ENCODE data around the gene CLTCL1.

Gene CLTCL1

DNA sequence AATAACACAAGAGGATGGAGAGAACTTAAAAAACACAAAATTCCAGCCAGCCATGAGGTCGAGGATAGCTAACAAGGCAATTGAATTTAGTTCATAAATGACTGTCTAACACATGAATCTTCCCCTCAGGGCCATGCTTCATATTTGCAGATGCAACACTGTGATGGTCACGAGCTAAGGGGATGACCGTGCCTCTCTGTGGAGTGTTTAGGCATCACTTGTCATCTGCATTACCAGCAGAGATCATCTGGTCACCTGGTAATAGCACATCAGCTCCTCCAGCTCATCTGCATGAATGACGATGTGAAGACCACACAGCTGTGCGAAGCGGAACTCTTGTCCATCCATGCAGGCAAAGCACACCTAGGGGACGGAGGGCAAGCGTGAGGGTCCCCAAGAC is 92.0 kb downstream of the CLTCL1 start:
- DNase-seq, result no peak
- no peak overlapping the region for H3K27ac Mint-ChIP-seq
- peaks cover 0 to 8% of the 10 kb centered on the region in 2 donors for H3K9me3 Mint-ChIP-seq
- peaks cover 22 to 28% of the 10 kb centered on the region in 2 donors for H3K27me3 Mint-ChIP-seq
- no peak for ATAC-seq (replicated peaks)
- H3K4me1 Mint-ChIP-seq (ENCODE audit: low read depth in 2 of 2), result peaks cover 9 to 17% of the 10 kb centered on the region in 2 donors
- H3K36me3 Mint-ChIP-seq (ENCODE audit: insufficient read depth), result peaks cover 2% of the 10 kb centered on the region
- H3K4me3 Mint-ChIP-seq, result no peak overlapping the region

DNA sequence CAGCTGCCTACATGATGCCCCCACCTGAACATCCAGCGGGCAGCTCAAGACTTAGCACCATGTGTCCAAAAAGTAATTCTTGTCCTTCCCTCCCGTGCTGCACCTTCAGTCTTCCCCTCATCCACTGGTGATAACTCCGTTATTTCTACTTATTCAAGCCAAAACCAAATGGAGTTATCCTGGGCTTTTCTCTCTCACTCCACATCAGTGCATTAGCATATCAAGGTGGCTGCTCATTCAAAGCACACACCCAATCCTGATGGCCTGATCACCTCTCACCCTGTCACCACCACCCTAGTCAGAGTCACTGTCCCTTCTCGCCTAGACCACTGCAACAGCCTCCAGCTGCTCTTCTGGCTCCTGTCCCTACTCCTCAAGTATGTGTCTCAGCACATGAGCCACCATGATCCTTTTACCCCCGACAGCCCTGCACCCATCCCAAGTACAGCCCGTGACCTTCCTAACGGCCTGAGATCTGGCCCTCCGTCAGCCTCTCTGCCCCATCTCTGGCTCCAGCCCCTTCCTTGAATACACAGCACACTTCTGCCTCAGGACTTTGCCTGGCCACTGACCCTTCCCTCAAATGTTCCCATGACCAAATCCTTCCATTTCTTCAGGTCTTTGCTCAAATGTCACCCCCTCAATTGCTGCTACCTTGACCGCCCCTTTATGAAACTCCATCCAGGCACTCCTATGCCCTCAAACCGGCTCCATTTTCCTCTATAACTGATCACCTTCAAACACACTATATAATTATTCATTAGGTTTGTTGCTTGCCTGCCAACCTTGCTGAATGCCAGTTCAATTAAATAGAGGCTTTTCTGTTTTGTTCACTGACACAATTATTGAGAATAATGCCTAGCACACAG is 93.3 kb downstream of the CLTCL1 start:
- H3K27ac Mint-ChIP-seq, result no peak overlapping the region

DNA sequence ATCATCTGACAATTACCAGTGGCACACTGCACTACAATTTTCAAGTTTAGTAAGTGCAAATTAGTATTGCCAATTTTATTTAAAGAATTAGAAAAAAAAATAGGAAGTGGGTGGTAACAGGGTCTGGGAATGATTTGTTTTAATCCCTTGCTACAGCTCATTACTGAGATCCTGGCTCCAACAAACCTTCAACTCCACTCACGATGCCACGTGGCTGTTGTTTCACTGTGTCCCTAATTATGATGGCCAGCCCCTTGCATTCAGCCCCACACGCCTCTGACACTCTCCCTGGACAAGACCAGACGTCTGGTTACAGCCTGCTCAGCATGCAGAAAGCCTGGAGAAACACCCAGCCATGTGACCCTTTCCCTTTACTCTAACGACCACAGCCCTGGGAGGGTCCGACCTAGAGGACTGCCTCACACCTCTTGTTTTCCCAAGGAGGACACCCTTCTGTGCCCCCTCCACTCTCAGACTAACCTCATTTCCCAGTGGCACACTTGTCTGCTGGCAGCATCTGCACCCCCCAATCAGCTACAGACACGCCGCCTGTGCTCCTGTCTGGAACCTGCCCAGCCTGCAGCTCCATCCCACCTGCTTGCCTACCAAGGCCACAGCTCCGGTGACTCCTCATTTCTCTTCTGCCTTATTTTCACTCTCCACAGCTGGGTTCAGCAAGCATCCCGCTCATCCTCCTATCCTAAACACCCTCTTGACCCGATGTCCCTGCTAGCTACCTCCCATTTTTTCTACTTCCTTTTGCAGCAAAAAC is 94.5 kb downstream of the CLTCL1 start:
- Mint-ChIP-seq H3K4me3 (peak overlapping the region in 1 of 2 donors; percentile 14), H3K36me3 (ENCODE audit: insufficient read depth) (peaks cover 6% of the 10 kb centered on the region), H3K27ac (no peak overlapping the region)

More for the DNA sequence above, 93.3 kb downstream of the CLTCL1 start:
- DNase-seq (no peak), ATAC-seq (replicated peaks) (no peak)
- Mint-ChIP-seq H3K9me3 (peaks cover 0 to 8% of the 10 kb centered on the region in 2 donors), H3K27me3 (peaks cover 15 to 16% of the 10 kb centered on the region in 2 donors), H3K36me3 (ENCODE audit: insufficient read depth) (peaks cover 6% of the 10 kb centered on the region), H3K4me1 (ENCODE audit: low read depth in 2 of 2) (peaks cover 9 to 17% of the 10 kb centered on the region in 2 donors), H3K4me3 (no peak overlapping the region)

DNA sequence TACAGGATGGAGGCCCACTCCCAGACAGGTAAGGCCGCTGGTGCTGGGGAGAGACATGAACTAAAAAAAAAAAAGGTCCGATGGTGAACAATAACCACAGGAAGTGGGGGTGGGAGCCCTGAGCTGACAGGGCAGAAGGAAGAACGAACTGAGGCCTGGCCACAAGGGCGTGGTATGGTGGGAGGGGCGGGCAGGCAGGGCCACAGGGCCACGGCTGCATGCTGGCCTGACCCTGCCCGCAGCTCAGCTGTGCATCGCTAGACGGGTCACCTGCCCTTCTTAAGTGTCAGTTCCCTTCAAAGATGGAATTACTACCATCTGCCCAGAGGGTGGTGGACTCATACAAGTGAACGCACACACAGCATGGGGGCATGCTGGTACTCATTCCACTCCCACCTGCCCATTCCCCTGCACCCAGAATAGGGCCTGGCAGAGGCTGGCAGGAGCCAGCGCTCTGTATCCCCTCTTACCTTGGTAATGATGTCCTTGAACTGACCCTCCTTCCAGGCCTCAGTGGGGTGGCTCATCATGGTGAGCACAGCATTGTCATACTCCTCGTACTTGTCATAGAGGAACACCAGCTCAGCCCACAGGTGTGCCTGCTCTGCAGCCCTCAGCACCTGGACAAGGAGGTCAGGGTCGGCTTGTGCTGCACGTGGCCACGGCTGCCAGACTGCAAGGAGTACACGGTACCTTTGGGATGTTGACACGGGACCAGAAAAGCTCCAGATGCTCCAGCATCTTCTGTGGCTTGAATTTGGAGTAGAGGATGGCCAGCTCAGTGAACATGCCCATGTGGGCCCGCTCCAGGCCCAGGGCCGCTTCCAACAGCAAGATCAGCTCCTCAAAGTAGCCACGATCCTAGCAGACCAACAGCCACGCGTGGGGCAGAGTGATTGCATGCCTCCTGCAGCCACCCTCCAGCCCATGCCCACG is 95.5 kb downstream of the CLTCL1 start:
- H3K9me3 Mint-ChIP-seq, result no peaks in the 10 kb centered on the region
- DNase-seq (no peak), ATAC-seq (replicated peaks) (no peak)
- H3K4me3 Mint-ChIP-seq, result peak overlapping the region; percentile 39 to 57
- peaks cover 15 to 16% of the 10 kb centered on the region in 2 donors for H3K27me3 Mint-ChIP-seq
- peak overlapping the region; percentile 50 to 78 for H3K27ac Mint-ChIP-seq
- peaks cover 9 to 17% of the 10 kb centered on the region in 2 donors for H3K4me1 Mint-ChIP-seq (ENCODE audit: low read depth in 2 of 2)
- H3K36me3 Mint-ChIP-seq (ENCODE audit: insufficient read depth), result peaks cover 6% of the 10 kb centered on the region

More for the DNA sequence above, 94.5 kb downstream of the CLTCL1 start:
- Mint-ChIP-seq H3K9me3 (no peaks in the 10 kb centered on the region), H3K4me1 (ENCODE audit: low read depth in 2 of 2) (peaks cover 9 to 17% of the 10 kb centered on the region in 2 donors), H3K27me3 (peaks cover 15 to 16% of the 10 kb centered on the region in 2 donors)
- ATAC-seq (replicated peaks) (no peak), DNase-seq (no peak)

DNA sequence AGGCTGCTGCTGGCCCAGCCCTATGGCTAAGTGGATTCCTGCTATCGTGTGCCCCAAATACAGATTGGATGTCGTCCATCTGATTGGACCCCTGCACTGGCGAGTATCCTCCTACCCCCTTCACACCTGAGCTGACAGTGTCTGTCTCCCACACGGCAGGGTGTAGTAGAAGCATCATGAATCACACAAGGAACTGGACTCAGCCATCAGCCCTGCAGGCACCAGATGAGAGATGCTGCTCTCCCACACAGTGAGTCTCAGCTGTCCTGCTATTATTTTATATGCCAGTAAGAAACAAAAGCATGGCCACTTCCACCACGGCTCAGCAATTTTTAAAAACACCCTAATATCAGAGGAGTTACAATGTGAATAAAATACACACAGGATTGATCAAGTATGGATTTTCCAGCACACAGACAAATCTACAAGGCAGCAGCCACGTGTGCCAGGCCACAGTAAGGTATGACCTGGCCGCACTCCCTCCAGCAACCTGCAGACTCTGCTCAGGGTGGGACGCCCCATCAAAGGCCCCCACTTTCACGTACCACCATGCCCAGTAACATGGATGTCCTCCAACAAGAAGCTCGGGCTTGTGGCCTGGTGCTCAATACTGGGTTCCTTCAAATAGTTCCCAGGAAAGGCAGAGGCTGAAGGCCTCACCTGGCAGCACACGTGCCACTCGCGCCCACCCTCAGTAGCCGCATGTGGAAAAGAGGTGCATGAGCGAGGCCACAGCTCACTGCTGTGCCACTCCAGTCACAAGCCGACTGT is 96.6 kb downstream of the CLTCL1 start:
- H3K9me3 Mint-ChIP-seq, result no peaks in the 10 kb centered on the region
- H3K4me3 Mint-ChIP-seq, result peak overlapping the region in 1 of 2 donors; percentile 57
- H3K27ac Mint-ChIP-seq, result peak overlapping the region in 1 of 2 donors; percentile 78

DNA sequence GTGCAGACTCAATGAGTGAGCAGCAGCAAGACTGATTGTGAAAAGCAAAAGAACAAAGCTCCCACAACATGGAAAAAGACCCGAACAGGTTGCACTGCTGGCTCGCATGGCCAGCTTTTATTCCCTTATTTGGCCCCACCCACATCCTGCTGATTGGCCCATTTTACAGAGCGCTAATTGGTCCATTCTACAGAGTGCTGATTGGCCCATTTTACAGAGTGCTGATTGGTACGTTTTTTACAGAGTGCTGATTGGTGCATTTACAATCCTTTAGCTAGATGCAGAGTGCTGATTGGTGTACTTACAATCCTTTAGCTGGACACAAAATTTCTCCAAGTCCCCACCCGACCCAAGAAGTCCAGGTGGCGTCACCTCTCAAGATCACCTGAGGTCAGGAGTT is 97.6 kb downstream of the CLTCL1 start:
- DNase-seq (no peak), ATAC-seq (replicated peaks) (no peak)
- H3K4me1 Mint-ChIP-seq (ENCODE audit: low read depth in 2 of 2), result peaks cover 9 to 17% of the 10 kb centered on the region in 2 donors
- no peak overlapping the region for H3K27ac Mint-ChIP-seq
- no peak overlapping the region for H3K4me3 Mint-ChIP-seq
- H3K36me3 Mint-ChIP-seq (ENCODE audit: insufficient read depth), result peaks cover 6% of the 10 kb centered on the region
- H3K9me3 Mint-ChIP-seq, result no peaks in the 10 kb centered on the region
- peaks cover 10 to 15% of the 10 kb centered on the region in 2 donors for H3K27me3 Mint-ChIP-seq

More for the DNA sequence above, 96.6 kb downstream of the CLTCL1 start:
- peaks cover 9 to 17% of the 10 kb centered on the region in 2 donors for H3K4me1 Mint-ChIP-seq (ENCODE audit: low read depth in 2 of 2)
- peaks cover 15 to 16% of the 10 kb centered on the region in 2 donors for H3K27me3 Mint-ChIP-seq
- ATAC-seq (replicated peaks) (no peak), DNase-seq (no peak)
- H3K36me3 Mint-ChIP-seq (ENCODE audit: insufficient read depth), result peaks cover 6% of the 10 kb centered on the region

DNA sequence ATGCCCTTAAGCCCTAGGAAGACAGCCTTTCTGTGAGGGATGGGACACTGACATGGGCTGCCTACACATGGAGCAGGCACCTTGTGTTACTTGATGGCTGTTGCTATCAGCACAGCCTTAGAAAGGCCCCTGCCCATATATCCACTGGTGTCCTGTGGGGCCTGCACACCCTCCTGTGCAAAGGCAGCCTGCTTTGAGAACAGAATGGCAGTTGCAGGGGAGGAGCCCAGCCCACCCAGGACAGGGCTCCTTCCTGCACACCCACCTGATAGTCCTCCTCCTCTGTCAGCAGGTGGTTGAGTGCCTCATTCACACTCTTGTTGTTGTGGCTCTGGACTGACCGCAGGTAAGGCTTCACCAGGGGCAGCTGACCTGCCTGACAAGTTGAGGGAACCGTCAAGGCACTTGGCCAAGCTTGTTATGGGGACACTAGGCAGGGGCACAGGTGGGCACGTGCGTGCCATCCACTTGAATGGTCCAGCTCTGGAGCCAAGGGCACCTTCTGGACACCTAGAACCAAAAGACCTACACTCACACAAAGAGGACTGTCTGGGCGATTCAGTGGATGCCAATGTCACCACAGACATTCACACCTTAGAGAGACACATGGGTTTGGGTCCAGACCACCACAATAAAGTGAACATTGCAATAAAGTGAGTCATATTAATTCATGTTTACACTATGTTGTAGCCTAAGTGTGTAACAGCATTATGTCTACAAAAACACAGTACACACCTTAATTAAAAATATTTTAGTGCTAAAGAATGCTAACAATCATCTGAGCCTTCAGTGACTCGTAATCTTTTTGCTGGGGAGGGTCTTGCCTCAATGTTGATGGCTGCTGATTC is 103.6 kb downstream of the CLTCL1 start:
- H3K4me3 Mint-ChIP-seq, result no peak overlapping the region
- H3K27me3 Mint-ChIP-seq, result peaks cover 0 to 10% of the 10 kb centered on the region in 2 donors

DNA sequence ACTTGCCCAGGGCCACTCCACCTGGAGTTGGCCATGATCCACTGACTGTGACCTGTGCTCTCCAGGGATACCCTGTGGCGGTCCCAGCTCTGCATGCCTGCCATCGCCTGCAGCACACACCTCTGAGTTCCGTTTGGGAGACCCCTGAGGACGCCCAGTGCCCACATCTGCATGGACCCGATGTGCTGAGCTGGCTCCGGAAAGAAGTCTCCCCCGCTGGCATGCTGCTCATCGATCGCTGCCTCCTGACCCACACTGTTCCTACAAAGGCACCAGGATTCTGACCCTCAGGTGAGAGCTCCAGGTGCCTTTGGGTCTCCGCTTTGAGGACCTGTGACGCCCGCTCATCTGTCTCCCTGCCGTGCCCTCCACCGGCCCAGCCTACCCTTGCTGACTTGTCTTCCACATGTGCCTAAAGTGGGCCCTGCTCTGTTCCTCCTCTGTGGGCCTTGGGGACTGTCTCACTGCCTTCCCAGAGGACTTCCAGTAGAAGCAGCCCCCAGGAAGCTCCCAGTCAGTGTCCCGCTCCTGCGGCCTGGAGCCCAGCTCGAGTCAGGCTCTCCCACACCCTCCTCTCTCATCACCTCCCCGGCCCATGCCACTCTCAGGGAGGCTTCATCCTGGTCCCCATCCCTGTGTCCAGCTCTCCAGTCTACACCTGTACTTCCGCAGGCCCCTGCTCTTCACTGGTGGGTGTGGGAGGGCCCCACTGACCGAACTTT is 107.1 kb downstream of the CLTCL1 start:
- H3K4me1 Mint-ChIP-seq (ENCODE audit: low read depth in 2 of 2), result peaks cover 7 to 11% of the 10 kb centered on the region in 2 donors
- H3K27me3 Mint-ChIP-seq, result peaks cover 0 to 10% of the 10 kb centered on the region in 2 donors
- no peak for DNase-seq
- no peak for ATAC-seq (replicated peaks)
- H3K9me3 Mint-ChIP-seq, result no peaks in the 10 kb centered on the region
- no peak overlapping the region for H3K27ac Mint-ChIP-seq
- peaks cover 6% of the 10 kb centered on the region for H3K36me3 Mint-ChIP-seq (ENCODE audit: insufficient read depth)
- H3K4me3 Mint-ChIP-seq, result no peak overlapping the region

More for the DNA sequence above, 103.6 kb downstream of the CLTCL1 start:
- H3K4me1 Mint-ChIP-seq (ENCODE audit: low read depth in 2 of 2), result no peaks in the 10 kb centered on the region
- no peak for ATAC-seq (replicated peaks)
- DNase-seq, result no peak
- H3K9me3 Mint-ChIP-seq, result no peaks in the 10 kb centered on the region
- no peak overlapping the region for H3K27ac Mint-ChIP-seq
- H3K36me3 Mint-ChIP-seq (ENCODE audit: insufficient read depth), result peaks cover 2% of the 10 kb centered on the region

DNA sequence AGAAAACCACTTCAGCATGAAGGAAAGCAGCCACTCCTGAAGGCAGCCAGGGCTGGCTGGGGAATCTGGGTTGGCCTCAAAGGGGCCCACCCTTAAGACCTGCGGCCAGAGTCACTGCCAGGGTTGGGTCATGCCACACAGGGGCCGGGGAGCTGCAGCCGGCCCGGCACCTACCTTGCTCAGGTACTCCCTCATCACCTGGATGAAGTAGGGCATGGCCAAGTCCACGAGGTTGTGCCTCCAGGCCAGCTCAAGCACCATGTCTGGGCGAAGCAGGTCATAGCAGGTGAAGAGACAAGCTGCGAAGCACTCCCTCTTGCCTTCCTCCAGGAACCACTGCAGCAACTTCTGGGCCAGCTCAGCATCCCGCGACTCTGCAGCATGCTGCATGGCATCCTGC is 108.3 kb downstream of the CLTCL1 start:
- Mint-ChIP-seq H3K9me3 (no peaks in the 10 kb centered on the region), H3K27ac (no peak overlapping the region), H3K27me3 (peaks cover 0 to 10% of the 10 kb centered on the region in 2 donors), H3K4me1 (ENCODE audit: low read depth in 2 of 2) (peaks cover 11 to 15% of the 10 kb centered on the region in 2 donors), H3K36me3 (ENCODE audit: insufficient read depth) (peaks cover 6% of the 10 kb centered on the region), H3K4me3 (no peak overlapping the region)
- no peak for ATAC-seq (replicated peaks)
- DNase-seq, result no peak

DNA sequence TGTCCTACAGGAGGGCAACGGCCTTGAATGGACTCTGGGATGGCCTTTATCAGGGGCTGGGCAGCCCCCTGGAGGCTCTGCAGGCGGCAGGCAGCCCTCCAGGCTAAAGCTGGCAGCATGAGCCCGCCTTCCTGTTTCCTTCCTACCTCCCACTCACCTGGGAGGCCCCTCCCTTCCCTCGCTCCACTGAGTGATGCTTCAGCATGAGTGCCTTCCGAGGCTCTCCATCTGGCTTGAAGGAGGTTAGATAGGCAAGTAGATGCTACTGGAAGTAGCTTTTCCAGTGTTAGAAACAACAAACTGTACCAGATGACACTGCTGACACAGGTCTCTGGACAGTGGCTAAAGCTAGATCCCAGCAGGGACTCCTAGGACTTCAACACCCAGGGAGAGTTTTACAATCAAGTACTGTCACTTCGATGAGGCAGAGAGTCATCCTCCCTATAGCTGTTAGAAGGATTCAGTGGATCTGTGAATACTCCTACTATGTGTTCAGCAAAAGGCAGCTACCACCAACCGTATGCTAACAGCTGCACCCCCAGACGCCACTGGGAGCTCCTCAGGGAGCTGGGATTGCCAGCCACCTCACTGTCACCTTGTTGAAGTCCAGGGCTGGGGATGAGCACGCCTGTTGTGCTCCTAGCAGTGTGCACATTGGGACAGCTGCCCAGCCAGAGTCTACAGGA is 108.9 kb downstream of the CLTCL1 start:
- no peak for ATAC-seq (replicated peaks)
- H3K9me3 Mint-ChIP-seq, result no peaks in the 10 kb centered on the region

More for the DNA sequence above, 108.9 kb downstream of the CLTCL1 start:
- no peak overlapping the region for H3K4me3 Mint-ChIP-seq
- peak overlapping the region in 1 of 2 donors; percentile 66 for H3K27ac Mint-ChIP-seq
- H3K36me3 Mint-ChIP-seq (ENCODE audit: insufficient read depth), result peaks cover 6% of the 10 kb centered on the region
- peaks cover 0 to 10% of the 10 kb centered on the region in 2 donors for H3K27me3 Mint-ChIP-seq
- peaks cover 11 to 15% of the 10 kb centered on the region in 2 donors for H3K4me1 Mint-ChIP-seq (ENCODE audit: low read depth in 2 of 2)
- no peak for DNase-seq

Data from effector memory CD8-positive, alpha-beta T cell (primary cell).